Measurements from ENCODE around the gene LIPM.
"Not testable (repeated sequence)": the region's sequence is repeated elsewhere in the genome, so short reads cannot be mapped to it uniquely, and the experiment has no call there.

Gene LIPM

DNA sequence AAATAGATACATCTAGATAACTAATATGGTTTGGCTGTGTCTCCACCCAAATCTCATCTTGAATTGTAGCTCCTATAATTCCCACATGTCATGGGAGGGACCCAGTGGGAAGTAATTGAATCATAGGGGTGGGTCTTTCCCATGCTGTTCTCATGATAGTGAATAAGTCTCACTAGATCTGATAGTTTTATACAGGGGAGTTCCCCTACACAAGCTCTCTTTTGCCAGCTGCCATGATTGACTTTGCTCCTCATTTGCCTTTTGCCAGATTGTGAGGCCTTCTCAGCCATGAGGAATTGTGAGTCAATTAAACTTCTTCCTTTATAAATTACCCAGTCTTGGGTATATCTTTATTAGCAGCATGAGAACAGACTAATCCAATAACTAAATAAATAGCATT, 35.1 kb downstream of the LIPM start:
- H3K9ac ChIP-seq (ENCODE audit: low read depth, low read length); H3K4me1 ChIP-seq (ENCODE audit: insufficient read depth, low read length); H3K9me3 ChIP-seq (ENCODE audit: control insufficient read depth, insufficient read depth, low read length); H3K36me3 ChIP-seq (ENCODE audit: insufficient read depth, low read length): not testable (repeated sequence)

DNA sequence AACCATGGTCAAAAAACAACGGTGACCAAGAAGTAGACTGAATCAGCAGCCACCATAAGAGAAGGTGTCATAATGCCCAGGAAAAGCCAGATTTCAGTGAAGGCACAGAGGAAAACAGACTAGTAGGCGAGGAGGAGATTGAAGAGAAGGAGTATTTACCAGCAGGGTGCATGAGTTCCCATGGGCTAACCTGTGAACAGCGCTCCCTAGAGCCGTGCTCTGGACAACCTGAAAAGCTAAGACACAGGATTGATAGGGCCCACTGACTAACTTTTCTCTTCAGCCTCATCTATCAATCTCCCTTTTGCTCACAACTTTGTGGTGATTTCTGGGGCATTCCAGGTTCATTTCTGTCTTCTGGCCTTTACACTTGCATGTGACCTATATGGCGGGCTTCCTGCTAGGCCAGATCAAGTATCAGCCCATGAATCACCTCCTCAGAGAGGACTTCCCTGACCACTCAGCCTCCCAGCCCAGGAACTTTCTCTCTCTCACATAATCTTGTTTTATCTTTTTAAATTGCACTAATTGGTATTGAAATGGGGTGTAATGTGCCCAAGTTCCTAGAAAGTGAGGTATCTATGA, 36.3 kb downstream of the LIPM start:
- Histone ChIP-seq H3K9me3 (ENCODE audit: control insufficient read depth, insufficient read depth, low read length) (no peaks in the 10 kb centered on the region), H3K4me1 (ENCODE audit: insufficient read depth, low read length) (no peaks in the 10 kb centered on the region), H3K36me3 (ENCODE audit: insufficient read depth, low read length) (no peaks in the 10 kb centered on the region), H3K9ac (ENCODE audit: low read depth, low read length) (no peak overlapping the region)

DNA sequence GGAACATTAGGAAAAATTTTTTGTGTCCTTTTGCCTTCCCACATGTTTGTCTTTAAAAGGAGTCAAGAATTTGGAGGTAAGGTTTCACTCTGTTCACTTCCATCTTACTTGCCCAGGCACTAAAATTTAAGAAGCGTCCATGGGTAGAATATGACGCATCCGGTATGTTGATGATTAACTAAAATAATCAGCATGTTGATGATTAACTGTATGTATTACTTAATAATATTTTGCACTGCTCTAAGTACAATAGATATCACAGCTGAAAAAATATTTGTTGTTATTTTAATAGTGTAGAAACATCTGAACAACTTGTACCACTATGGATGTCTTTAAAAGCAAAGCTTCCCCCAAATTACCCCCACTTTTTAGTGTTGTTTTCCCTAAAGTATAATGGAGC, 37.6 kb downstream of the LIPM start:
- H3K9me3 ChIP-seq (ENCODE audit: control insufficient read depth, insufficient read depth, low read length), result no peaks in the 10 kb centered on the region
- H3K36me3 ChIP-seq (ENCODE audit: insufficient read depth, low read length), result no peaks in the 10 kb centered on the region
- H3K9ac ChIP-seq (ENCODE audit: low read depth, low read length), result no peak overlapping the region
- no peaks in the 10 kb centered on the region for H3K4me1 ChIP-seq (ENCODE audit: insufficient read depth, low read length)

DNA sequence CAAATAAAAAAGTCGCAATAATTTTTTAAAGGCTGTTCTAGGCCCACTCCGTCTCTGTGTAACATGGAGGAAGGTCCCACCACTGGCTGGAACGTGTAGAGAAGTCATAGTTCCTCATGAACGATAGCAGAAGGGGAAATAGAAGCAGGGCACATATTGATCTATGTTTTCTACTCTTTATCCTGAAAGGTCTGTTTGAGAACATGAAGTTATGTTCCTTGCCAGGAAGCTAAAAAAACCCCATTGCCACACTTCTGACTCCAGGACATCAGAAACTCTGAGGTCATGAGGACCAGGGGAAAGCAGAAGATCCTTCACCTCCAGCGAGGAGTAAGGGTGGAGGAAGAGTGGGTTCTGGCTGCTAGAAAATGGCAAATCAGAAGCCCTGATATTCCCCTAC, 38.4 kb downstream of the LIPM start:
- Histone ChIP-seq H3K9ac (ENCODE audit: low read depth, low read length) (no peak overlapping the region), H3K9me3 (ENCODE audit: control insufficient read depth, insufficient read depth, low read length) (no peaks in the 10 kb centered on the region), H3K4me1 (ENCODE audit: insufficient read depth, low read length) (no peaks in the 10 kb centered on the region), H3K36me3 (ENCODE audit: insufficient read depth, low read length) (no peaks in the 10 kb centered on the region)

DNA sequence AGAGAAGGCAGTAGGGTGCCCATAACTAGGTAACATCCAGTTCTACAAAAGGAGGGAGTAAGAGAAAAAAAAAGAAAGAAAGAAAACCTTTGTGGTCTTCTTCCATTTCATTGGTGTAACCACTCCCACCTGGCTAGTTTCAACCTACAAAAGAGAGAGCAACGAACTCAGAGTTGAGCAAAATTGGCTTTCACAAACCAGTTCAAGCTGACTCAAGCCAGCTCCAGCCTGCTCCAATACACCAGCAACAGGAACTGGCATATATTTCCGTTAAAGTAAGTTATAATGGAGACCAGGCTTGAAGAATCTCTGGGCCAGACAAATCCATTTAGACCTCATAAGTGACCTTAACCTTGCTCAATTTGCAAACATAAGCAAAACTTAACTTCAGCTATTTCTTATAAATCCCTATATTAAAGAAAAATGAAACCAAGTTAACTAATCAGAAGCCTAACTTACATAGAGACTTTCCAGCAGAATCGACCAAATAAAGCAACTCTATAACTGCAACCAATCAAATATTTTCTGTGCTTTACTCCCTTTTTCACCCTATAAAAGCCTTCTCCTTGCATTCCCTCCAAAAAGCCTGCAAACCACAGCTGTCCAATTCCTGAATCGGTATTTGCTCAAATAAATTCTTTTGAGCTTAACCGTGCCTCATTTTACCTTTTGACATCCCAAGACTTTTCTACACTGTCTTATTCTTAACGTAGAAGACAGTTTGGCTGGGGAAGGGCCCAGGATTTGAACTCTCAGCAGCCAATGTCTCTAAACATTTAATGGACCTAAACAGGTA, 39.0 kb downstream of the LIPM start:
- H3K9ac ChIP-seq (ENCODE audit: low read depth, low read length), result no peak overlapping the region
- H3K4me1 ChIP-seq (ENCODE audit: insufficient read depth, low read length), result no peaks in the 10 kb centered on the region
- H3K9me3 ChIP-seq (ENCODE audit: control insufficient read depth, insufficient read depth, low read length), result no peaks in the 10 kb centered on the region
- H3K36me3 ChIP-seq (ENCODE audit: insufficient read depth, low read length), result no peaks in the 10 kb centered on the region

DNA sequence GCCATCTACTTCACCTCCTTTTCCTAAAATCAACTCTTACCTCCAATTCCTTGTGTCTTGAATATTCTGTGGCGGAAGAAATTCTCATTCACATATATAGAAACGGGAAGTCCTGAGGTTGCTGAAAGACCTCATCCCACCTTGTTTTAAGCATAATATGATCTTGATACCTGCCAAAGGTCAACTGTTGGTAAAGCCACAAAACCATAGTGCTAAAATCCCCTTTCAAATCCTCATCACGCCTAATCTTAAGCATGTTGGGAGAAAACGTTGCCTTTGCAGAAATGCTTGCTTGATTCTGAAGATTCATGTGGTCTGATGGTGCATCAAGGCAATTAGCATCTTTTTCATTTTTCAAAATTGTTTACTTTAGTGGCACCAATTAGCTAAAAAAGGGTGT, 40.6 kb downstream of the LIPM start:
- Histone ChIP-seq H3K4me1 (ENCODE audit: insufficient read depth, low read length) (no peaks in the 10 kb centered on the region), H3K9ac (ENCODE audit: low read depth, low read length) (no peak overlapping the region), H3K9me3 (ENCODE audit: control insufficient read depth, insufficient read depth, low read length) (no peaks in the 10 kb centered on the region), H3K36me3 (ENCODE audit: insufficient read depth, low read length) (no peaks in the 10 kb centered on the region)

DNA sequence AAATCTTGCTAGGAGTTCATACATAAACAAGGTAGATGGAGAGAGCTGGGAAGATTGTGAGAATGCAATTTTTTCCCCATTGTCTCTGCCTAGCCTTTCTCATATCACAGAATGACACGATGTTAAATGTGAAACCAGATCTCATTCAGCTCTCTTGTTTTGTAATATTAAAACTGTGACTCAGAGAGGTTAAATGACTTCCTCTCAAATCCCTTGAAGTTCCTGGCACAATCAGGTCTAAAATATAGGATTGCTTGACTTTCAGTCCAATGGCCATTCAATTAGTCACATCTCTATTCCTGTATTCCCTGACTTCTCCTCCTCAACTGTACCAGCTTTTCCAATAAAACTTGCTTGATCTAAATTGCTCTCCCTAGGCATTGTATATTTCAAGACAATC, 46.0 kb downstream of the LIPM start:
- Histone ChIP-seq H3K36me3 (ENCODE audit: insufficient read depth, low read length) (no peaks in the 10 kb centered on the region), H3K4me1 (ENCODE audit: insufficient read depth, low read length) (0 out of 2 replicates have a peak, but pooled peaks cover 4% of the 10 kb centered on the region), H3K9ac (ENCODE audit: low read depth, low read length) (no peak overlapping the region), H3K9me3 (ENCODE audit: control insufficient read depth, insufficient read depth, low read length) (no peaks in the 10 kb centered on the region)

DNA sequence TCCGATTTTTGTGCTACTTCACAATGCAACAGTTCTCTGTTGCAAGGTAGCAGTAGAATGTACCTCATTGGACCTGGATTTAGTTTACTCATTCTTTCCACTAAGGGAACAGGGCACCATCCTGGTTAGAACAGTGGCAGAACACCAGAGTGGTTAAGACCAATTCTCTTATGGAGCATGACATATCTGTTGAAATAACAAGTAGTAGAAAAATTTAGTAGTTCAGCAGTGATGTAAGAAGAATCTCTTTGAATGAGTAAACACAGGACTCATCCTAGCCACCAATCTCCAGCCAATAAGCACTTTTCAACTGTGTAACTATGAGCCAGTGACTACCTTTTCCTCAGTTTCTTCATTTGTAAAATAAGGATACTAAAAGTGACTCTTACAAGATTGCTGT, 46.7 kb downstream of the LIPM start:
- Histone ChIP-seq H3K4me1 (ENCODE audit: insufficient read depth, low read length) (0 out of 2 replicates have a peak, but pooled peaks cover 4% of the 10 kb centered on the region), H3K9ac (ENCODE audit: low read depth, low read length) (no peak overlapping the region), H3K9me3 (ENCODE audit: control insufficient read depth, insufficient read depth, low read length) (no peaks in the 10 kb centered on the region), H3K36me3 (ENCODE audit: insufficient read depth, low read length) (no peaks in the 10 kb centered on the region)

DNA sequence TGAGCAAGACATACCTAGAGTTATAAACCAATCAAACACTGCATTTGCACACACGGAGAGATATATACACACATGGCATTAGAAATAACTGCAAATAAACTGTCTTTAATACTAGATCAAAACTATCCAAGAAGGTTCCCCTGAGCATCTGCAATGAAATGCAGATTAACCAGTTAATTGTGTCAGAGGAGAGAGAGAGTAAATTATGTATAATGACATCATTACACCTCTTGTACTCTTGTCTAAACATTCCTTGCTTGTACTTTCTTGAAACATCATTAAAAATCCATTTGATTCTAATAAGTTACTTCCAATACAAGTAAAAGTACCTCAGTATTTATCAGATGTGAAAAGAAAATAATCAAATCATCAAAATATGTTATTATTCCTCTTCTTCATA, 48.2 kb downstream of the LIPM start:
- no peaks in the 10 kb centered on the region for H3K9me3 ChIP-seq (ENCODE audit: control insufficient read depth, insufficient read depth, low read length)
- H3K36me3 ChIP-seq (ENCODE audit: insufficient read depth, low read length), result no peaks in the 10 kb centered on the region
- 0 out of 2 replicates have a peak, but pooled peaks cover 4% of the 10 kb centered on the region for H3K4me1 ChIP-seq (ENCODE audit: insufficient read depth, low read length)
- no peak overlapping the region for H3K9ac ChIP-seq (ENCODE audit: low read depth, low read length)

DNA sequence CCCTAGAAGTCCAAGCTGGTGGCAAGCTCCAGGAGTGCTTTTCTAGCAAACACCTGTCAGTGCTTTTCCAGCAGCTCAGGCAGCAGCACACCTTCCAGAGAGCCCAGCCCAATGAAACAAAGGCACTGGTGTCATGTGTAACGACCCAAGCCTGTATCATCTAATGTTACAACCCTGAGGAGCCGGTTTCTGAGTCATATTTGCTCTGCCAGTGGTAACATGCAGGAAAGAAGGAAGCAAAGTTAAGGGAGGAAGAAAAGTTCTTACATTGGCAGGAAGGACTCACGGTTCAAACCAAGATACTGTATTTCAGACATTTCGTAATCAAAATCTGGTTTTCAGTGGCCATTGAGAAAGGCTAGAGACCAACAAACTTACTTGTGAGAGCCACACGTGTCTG, 49.2 kb downstream of the LIPM start, which contains the start of gene ANKRD22:
Gene ANKRD22 (minus strand): TSS at position 139 of the 400 bp plus-strand sequence. CDS start 237 bp downstream, outside the sequence.
- Histone ChIP-seq H3K36me3 (ENCODE audit: insufficient read depth, low read length) (no peaks in the 10 kb centered on the region), H3K4me1 (ENCODE audit: insufficient read depth, low read length) (0 out of 2 replicates have a peak, but pooled peaks cover 4% of the 10 kb centered on the region), H3K9ac (ENCODE audit: low read depth, low read length) (no peak within 1 kb of the TSS), H3K9me3 (ENCODE audit: control insufficient read depth, insufficient read depth, low read length) (no peaks in the 10 kb centered on the region)

DNA sequence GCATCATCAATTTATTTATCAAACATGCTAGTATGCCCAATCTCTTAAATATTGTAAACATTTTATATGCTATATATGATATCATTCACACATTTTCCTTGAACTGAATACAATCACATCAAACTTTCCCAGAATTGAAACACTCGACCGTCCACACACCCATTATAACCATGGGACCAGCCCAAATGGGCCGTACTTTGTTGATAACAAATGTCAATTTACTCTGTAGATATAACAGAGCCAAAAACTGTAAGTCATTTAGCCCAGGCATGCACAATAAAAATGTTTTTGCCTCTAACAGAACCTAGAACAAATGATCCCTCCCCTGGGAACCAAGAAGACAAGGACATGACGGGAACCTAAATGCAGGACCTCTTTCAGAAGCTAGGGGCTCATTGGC, 49.8 kb downstream of the LIPM start:
- H3K9me3 ChIP-seq (ENCODE audit: control insufficient read depth, insufficient read depth, low read length), result no peaks in the 10 kb centered on the region
- H3K9ac ChIP-seq (ENCODE audit: low read depth, low read length), result no peak overlapping the region
- no peaks in the 10 kb centered on the region for H3K36me3 ChIP-seq (ENCODE audit: insufficient read depth, low read length)
- H3K4me1 ChIP-seq (ENCODE audit: insufficient read depth, low read length), result 0 out of 2 replicates have a peak, but pooled peaks cover 4% of the 10 kb centered on the region

DNA sequence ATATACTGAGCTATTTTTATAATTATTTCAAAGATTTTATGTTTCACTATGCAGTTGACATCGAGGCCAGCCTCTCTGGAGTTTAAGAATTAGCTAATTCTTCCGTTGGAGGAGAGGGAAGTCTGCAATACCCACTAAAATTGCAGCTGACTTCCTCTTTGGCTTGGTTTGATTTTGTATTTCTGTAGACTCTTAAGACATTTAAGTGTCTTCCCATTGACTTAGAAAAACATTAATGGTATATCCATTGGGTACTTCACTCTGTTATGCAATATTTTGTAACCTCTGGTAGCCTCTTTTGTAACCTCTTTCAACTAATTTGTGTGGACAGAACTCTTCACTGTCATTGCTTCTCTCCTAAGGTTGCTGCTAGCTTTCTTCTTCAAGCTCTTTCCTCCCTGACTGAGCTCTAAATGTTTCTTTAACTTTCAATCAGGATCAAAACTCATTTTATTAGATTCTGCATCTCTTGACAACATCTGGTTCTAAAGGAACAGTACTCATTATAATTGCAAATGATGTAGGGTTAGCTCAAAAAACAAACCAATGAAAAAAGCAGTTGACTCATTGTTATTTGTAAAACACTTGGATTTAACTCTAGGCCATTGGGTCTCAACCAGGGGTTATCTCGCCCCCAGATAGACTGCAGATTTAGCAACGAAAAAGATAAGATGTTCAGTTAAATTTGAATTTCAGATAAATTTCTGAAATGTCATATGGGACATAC, 50.8 kb downstream of the LIPM start:
- Histone ChIP-seq H3K4me1 (ENCODE audit: insufficient read depth, low read length) (0 out of 2 replicates have a peak, but pooled peaks cover 4% of the 10 kb centered on the region), H3K9ac (ENCODE audit: low read depth, low read length) (no peak overlapping the region), H3K36me3 (ENCODE audit: insufficient read depth, low read length) (no peaks in the 10 kb centered on the region), H3K9me3 (ENCODE audit: control insufficient read depth, insufficient read depth, low read length) (no peaks in the 10 kb centered on the region)

DNA sequence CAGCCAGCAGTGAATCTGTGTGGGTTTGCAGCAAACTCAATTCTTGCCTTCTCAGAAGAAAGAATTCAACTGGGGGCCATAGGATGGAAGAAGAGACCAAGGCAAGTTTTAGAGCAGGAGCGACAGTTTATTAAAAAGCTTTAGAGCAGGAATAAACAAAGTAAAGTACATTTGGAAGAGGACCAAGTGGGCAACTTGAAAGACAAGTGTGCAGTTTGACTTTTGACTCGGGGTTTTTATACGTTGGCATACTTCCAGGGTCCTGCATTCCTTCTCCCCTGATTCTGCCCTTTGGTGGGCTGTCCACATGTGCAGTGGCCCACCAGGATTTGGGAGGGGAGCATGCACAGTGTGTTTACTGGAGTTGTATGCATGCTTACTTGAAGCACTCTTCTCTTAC, 52.2 kb downstream of the LIPM start:
- H3K9me3 ChIP-seq (ENCODE audit: control insufficient read depth, insufficient read depth, low read length), result no peaks in the 10 kb centered on the region
- 0 out of 2 replicates have a peak, but pooled peaks cover 4% of the 10 kb centered on the region for H3K4me1 ChIP-seq (ENCODE audit: insufficient read depth, low read length)
- no peaks in the 10 kb centered on the region for H3K36me3 ChIP-seq (ENCODE audit: insufficient read depth, low read length)
- H3K9ac ChIP-seq (ENCODE audit: low read depth, low read length), result no peak overlapping the region

DNA sequence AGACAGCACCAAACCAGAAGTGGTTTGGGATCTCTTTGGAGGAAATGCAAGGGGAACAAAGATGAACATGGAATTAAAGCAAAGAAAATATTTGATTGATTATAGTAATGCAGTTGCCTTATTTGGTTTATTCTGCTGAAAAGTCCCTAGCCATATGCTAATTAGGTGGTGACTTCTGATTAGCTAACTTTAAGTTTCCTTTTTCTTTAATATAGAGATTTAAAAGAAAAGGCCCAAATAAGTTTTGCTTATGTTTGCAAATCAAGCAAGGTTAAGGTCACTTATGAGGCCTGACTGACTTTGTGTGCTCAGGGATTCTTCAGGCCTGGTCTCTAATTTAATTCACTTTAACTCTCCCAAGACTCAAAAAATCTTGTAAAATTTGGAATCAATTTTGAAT, 55.3 kb downstream of the LIPM start:
- Histone ChIP-seq H3K9ac (ENCODE audit: low read depth, low read length) (no peak overlapping the region), H3K4me1 (ENCODE audit: insufficient read depth, low read length) (0 out of 2 replicates have a peak, but pooled peaks cover 4% of the 10 kb centered on the region), H3K9me3 (ENCODE audit: control insufficient read depth, insufficient read depth, low read length) (no peaks in the 10 kb centered on the region), H3K36me3 (ENCODE audit: insufficient read depth, low read length) (no peaks in the 10 kb centered on the region)
